H1 (cell line): ENCODE data around the gene NFXL1. TPM values are rescaled to one million over a fixed set of nuclear protein-coding genes. Genes with fewer than 3 reads are reported as not detected.

Experiments
- CTCF ChIA-PET: fragments of 300-600 bp; sonication (Branson Sonifier 250); formaldehyde crosslinking; loops from one replicate; lab custom pipeline; 2021; ENCODE audit not compliant: partially characterized antibody; lab: Charles Lee
- POLR2A ChIA-PET: fragments of 300-600 bp; sonication (Branson Sonifier 250); formaldehyde crosslinking; loops from one replicate; lab custom pipeline; 2021; ENCODE audit warnings: inconsistent platforms; ENCODE audit not compliant: partially characterized antibody; lab: Charles Lee
- DNase-seq, 2 experiments: peaks; one replicate each; pipeline versions ENCODE4 v3.0.0 to v3.0.0-alpha.2; 2010 to 2022; ENCODE audit warnings: low spot score in 2 of 2, low read depth in 1 of 2, mixed read lengths in 1 of 2
- FAIRE-seq: peaks from 2 replicates; lab custom pipeline; 2011; peaks lifted over from hg19 to GRCh38; lab: Jason Lieb, UNC
- H2AFZ ChIP-seq: 2 replicates; pipeline ENCODE4 v1.8.1; 2012; ENCODE audit warnings: low read length, inconsistent platforms
- H2AK5ac ChIP-seq: 2 replicates; pipeline ENCODE4 v1.6.1; 2013; ENCODE audit warnings: low read depth, low read length
- H2BK120ac ChIP-seq: replicated peaks from 2 replicates; pipeline ENCODE3; 2013; ENCODE audit warnings: low read depth, low read length, inconsistent platforms
- H2BK12ac ChIP-seq: 2 replicates; pipeline ENCODE4 v1.6.1; 2013; ENCODE audit warnings: low read depth, low read length
- H2BK15ac ChIP-seq: 2 replicates; pipeline ENCODE4 v1.6.1; 2013; ENCODE audit warnings: low read length
- H2BK20ac ChIP-seq: 2 replicates; pipeline ENCODE4 v1.6.1; 2013; ENCODE audit warnings: low read length
- H2BK5ac ChIP-seq: 2 replicates; pipeline ENCODE4 v1.6.1; 2013; ENCODE audit warnings: low read depth, low read length
- H3K14ac ChIP-seq: 2 replicates; pipeline ENCODE4 v1.6.1; 2013; ENCODE audit warnings: inconsistent platforms; ENCODE audit not compliant: insufficient read length
- H3K18ac ChIP-seq: 2 replicates; pipeline ENCODE4 v1.6.1; 2013; ENCODE audit warnings: low read length; ENCODE audit errors: extremely low read depth
- H3K23ac ChIP-seq: 2 replicates; pipeline ENCODE4 v1.6.1; 2013; ENCODE audit warnings: inconsistent platforms; ENCODE audit not compliant: insufficient read length
- H3K23me2 ChIP-seq: 2 replicates; pipeline ENCODE4 v1.6.1; 2013; ENCODE audit warnings: low read depth, low read length
- H3K27ac ChIP-seq: 2 replicates; pipeline ENCODE4 v1.6.1; 2011; ENCODE audit warnings: low read depth, low read length, inconsistent platforms
- H3K27me3 ChIP-seq, 4 experiments: replicated peaks in 1 of 4; 1 replicate in 1 of 4; 2 replicates in 3 of 4; pipeline versions ENCODE4 v1.6.1 to v1.8.1; 2011 to 2013; ENCODE audit warnings: low read length in 3 of 4, mild to moderate bottlenecking in 3 of 4, inconsistent platforms in 2 of 4, mixed read lengths in 2 of 4, moderate library complexity in 1 of 4; ENCODE audit not compliant: control insufficient read depth in 3 of 4, insufficient read depth in 3 of 4; ENCODE audit errors: extremely low read depth in 1 of 4
- H3K36me3 ChIP-seq, 4 experiments: 2 replicates each; pipeline versions ENCODE4 v1.6.1 to v1.8.1; 2011 to 2013; ENCODE audit warnings: mild to moderate bottlenecking in 4 of 4, low read length in 3 of 4, moderate library complexity in 2 of 4, control low read depth in 1 of 4, inconsistent platforms in 1 of 4; ENCODE audit not compliant: insufficient read depth in 4 of 4, control insufficient read depth in 2 of 4
- H3K4ac ChIP-seq: replicated peaks from 2 replicates; pipeline ENCODE3; 2013; ENCODE audit warnings: low read length, low read depth, mixed read lengths, inconsistent platforms; ENCODE audit not compliant: insufficient read length
- H3K4me1 ChIP-seq, 4 experiments: replicated peaks in 1 of 4; 1 replicate in 1 of 4; 2 replicates in 3 of 4; pipeline versions ENCODE4 v1.6.1 to v1.8.1; 2011 to 2013; ENCODE audit warnings: low read length in 3 of 4, inconsistent platforms in 2 of 4, mixed read lengths in 1 of 4; ENCODE audit not compliant: insufficient read depth in 4 of 4, control insufficient read depth in 3 of 4
- H3K4me2 ChIP-seq, 2 experiments: 2 replicates each; pipeline versions ENCODE4 v1.6.1 to v1.8.1; 2011 to 2013; ENCODE audit warnings: low read depth in 2 of 2, low read length in 2 of 2, control low read depth in 1 of 2, inconsistent platforms in 1 of 2, mild to moderate bottlenecking in 1 of 2; ENCODE audit not compliant: insufficient read depth in 1 of 2
- H3K4me3 ChIP-seq, 4 experiments: fragments of 200-600, 300-600 bp in 1 of 4; sonication (generic), shearing (Covaris generic), sonication (Bioruptor Twin) in 1 of 4; 2 replicates each; pipeline versions ENCODE4 v1.5.1 to v1.8.1; 2011 to 2016; ENCODE audit warnings: low read length in 4 of 4, low read depth in 3 of 4, control low read depth in 2 of 4, inconsistent platforms in 2 of 4, mild to moderate bottlenecking in 2 of 4, mixed read lengths in 1 of 4, moderate library complexity in 1 of 4; ENCODE audit not compliant: insufficient read depth in 2 of 4; ENCODE audit errors: extremely low read depth in 1 of 4
- H3K56ac ChIP-seq: replicated peaks from 2 replicates; pipeline ENCODE3; 2013; ENCODE audit warnings: low read depth, mild to moderate bottlenecking, mixed read lengths, low read length, inconsistent platforms; ENCODE audit not compliant: insufficient read length
- H3K79me1 ChIP-seq: 2 replicates; pipeline ENCODE4 v1.6.1; 2013; ENCODE audit warnings: low read depth, low read length, control low read depth
- H3K79me2 ChIP-seq, 2 experiments: 2 replicates each; pipeline versions ENCODE4 v1.6.1 to v1.8.1; 2012 to 2013; ENCODE audit warnings: low read length in 2 of 2, mild to moderate bottlenecking in 2 of 2, inconsistent platforms in 1 of 2; ENCODE audit not compliant: insufficient read depth in 2 of 2, control insufficient read depth in 1 of 2
- H3K9ac ChIP-seq, 4 experiments: replicated peaks in 1 of 4; 1 replicate in 1 of 4; 2 replicates in 3 of 4; pipeline versions ENCODE4 v1.6.1 to v1.8.1; 2011 to 2013; ENCODE audit warnings: low read depth in 3 of 4, low read length in 3 of 4, control low read depth in 2 of 4, mild to moderate bottlenecking in 2 of 4, moderate library complexity in 2 of 4, inconsistent platforms in 1 of 4; ENCODE audit errors: extremely low read depth in 1 of 4
- H3K9me3 ChIP-seq, 2 experiments: 2 replicates each; pipeline versions ENCODE4 v1.6.1 to v1.8.1; 2012 to 2013; ENCODE audit warnings: mild to moderate bottlenecking in 2 of 2, moderate library complexity in 2 of 2, control low read depth in 1 of 2, inconsistent platforms in 1 of 2, low read depth in 1 of 2, low read length in 1 of 2, mixed read lengths in 1 of 2; ENCODE audit not compliant: insufficient read depth in 2 of 2
- H4K20me1 ChIP-seq, 2 experiments: replicated peaks in 1 of 2; 2 replicates each; pipeline versions ENCODE3 to v1.8.1; 2011 to 2013; ENCODE audit warnings: inconsistent platforms in 2 of 2, low read length in 2 of 2, mild to moderate bottlenecking in 1 of 2; ENCODE audit not compliant: insufficient read depth in 2 of 2, control insufficient read depth in 1 of 2
- H4K5ac ChIP-seq: 2 replicates; pipeline ENCODE4 v1.6.1; 2013; ENCODE audit warnings: low read length, low read depth, mixed read lengths, inconsistent platforms; ENCODE audit not compliant: insufficient read length
- H4K8ac ChIP-seq: 2 replicates; pipeline ENCODE4 v1.8.0; 2013; ENCODE audit warnings: mild to moderate bottlenecking, moderate library complexity, low read length, inconsistent platforms; ENCODE audit not compliant: insufficient read depth; ENCODE audit errors: extremely low read depth
- H4K91ac ChIP-seq: replicated peaks from 2 replicates; pipeline ENCODE3; 2013; ENCODE audit warnings: low read length, mixed read lengths, inconsistent platforms; ENCODE audit not compliant: insufficient read length
- BRCA1 ChIP-seq: IDR thresholded peaks from 2 replicates; pipeline ENCODE4 v1.6.1; 2012; ENCODE audit warnings: low read depth, low read length, improper control_type of control experiment
- CHD1 ChIP-seq: IDR thresholded peaks from 2 replicates; pipeline ENCODE4 v1.6.1; 2012; ENCODE audit warnings: low read depth, low read length, improper control_type of control experiment
- GTF2F1 ChIP-seq: IDR thresholded peaks from 2 replicates; pipeline ENCODE4 v1.6.1; 2012; ENCODE audit warnings: low read depth, low read length, improper control_type of control experiment, borderline replicate concordance
- RAD21 ChIP-seq, 2 experiments: IDR thresholded peaks in 1 of 2; conservative IDR thresholded peaks in 1 of 2; 2 replicates each; pipeline ENCODE4 v1.6.1; 2011; ENCODE audit warnings: low read depth in 2 of 2, low read length in 2 of 2, improper control_type of control experiment in 1 of 2, inconsistent platforms in 1 of 2, mild to moderate bottlenecking in 1 of 2, moderate library complexity in 1 of 2
- WGBS, 2 experiments: shearing (Covaris generic) in 1 of 2; methylation state at CpG; one replicate each; pipeline versions ENCODE4 v1.1.6 to v1.1.7; 2013 to 2015; ENCODE audit warnings: low lambda C conversion rate in 2 of 2, mixed read lengths in 2 of 2, inconsistent platforms in 1 of 2, low coverage in 1 of 2, missing lambda C conversion rate in 1 of 2; ENCODE audit not compliant: insufficient replicate concordance in 2 of 2, insufficient coverage in 1 of 2, insufficient read length in 1 of 2; ENCODE audit errors: extremely low coverage in 1 of 2, missing lambda C conversion rate in 1 of 2; 5-methylcytosine and 5-hydroxymethylcytosine counted together
- polyA plus RNA-seq, 7 experiments: library from polyadenylated mRNA; depleted of rRNA in 3 of 7; stranded (reverse) in 5 of 7; unstranded in 2 of 7; fragments of >200 nt in 5 of 7; fragments of 200-250 nt in 2 of 7; gene quantifications; 1 replicate in 5 of 7; 2 replicates in 1 of 7; 4 replicates in 1 of 7; pipeline versions ENCODE4 v1.2.1 to v1.2.3, GENCODE V29; 2011 to 2013; ENCODE audit warnings: missing spikeins in 2 of 7, mixed read lengths in 2 of 7
- total RNA-seq: library from RNA; stranded (reverse); fragmentation: NEBNext Ultra II Directional; extraction: Animal tissue kit (Norgen Biotek cat#: 25700); gene quantifications from 2 replicates; pipeline ENCODE4 v1.2.1, GENCODE V29; 2021
- TF ChIP-seq, protein P1 (sequence below), 3 experiments: IDR thresholded peaks; 1 replicate in 2 of 3; 2 replicates in 1 of 3; pipeline versions ENCODE4 v1.5.1 to v1.6.1; 2011; ENCODE audit warnings: low read length in 3 of 3, mild to moderate bottlenecking in 3 of 3, inconsistent platforms in 2 of 3, low read depth in 1 of 3, moderate library complexity in 1 of 3; ENCODE audit not compliant: insufficient read depth in 1 of 3; ENCODE audit errors: control extremely low read depth in 1 of 3

The NFXL1 gene
- total and polyA plus RNA-seq, 2 of the 8 experiments (the other 6 are each of a cell fraction or from before 2014, with no cell fraction given): 10.0 to 29.5 TPM

DNA sequence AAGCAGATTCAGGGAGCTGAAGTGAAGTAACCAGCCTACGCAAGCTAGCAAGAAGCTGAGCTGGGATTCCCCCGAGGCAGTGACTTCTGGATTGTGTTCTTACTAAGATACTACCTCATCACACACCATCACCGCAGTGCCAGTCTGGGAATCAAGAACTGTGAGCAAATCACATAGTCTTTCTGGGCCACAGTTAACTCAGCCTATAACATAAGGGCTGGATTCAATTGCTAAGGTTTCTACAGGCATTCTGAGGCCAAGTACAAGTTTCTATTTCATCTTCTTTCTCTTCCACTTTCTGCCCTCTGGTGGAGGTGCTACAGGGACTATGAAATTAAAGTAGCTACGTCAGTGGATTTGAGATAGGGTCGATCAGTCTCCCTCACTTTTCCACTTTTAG lies 75.1 kb downstream of the NFXL1 start:
- CTCF ChIA-PET: interaction anchor here (0.6 to 8.6 kb wide), 16 partner anchors 8 to 175 kb away, joined by 3 to 282 read pairs (median 4); no protein-coding TSS in a partner anchor
- no peak for TF ChIP-seq BRCA1
- TF ChIP-seq RAD21 (IDR thresholded peaks at IDR 0.05 in 1 of 2, conservative IDR thresholded peaks at IDR 0.05 in 1 of 2; ENCODE audit: low read depth in 2 of 2, low read length in 2 of 2): peak; percentile 43 to 44
- TF ChIP-seq GTF2F1: no peak
- no peak for TF ChIP-seq CHD1
- TF ChIP-seq, protein P1, sequence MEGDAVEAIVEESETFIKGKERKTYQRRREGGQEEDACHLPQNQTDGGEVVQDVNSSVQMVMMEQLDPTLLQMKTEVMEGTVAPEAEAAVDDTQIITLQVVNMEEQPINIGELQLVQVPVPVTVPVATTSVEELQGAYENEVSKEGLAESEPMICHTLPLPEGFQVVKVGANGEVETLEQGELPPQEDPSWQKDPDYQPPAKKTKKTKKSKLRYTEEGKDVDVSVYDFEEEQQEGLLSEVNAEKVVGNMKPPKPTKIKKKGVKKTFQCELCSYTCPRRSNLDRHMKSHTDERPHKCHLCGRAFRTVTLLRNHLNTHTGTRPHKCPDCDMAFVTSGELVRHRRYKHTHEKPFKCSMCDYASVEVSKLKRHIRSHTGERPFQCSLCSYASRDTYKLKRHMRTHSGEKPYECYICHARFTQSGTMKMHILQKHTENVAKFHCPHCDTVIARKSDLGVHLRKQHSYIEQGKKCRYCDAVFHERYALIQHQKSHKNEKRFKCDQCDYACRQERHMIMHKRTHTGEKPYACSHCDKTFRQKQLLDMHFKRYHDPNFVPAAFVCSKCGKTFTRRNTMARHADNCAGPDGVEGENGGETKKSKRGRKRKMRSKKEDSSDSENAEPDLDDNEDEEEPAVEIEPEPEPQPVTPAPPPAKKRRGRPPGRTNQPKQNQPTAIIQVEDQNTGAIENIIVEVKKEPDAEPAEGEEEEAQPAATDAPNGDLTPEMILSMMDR (IDR thresholded peaks at IDR 0.05; ENCODE audit: control extremely low read depth in 1 of 3, insufficient read depth in 1 of 3, low read depth in 1 of 3, low read length in 3 of 3): peak in 2 of 3 experiments; percentile 28 to 51; a peak in 2 of 4 replicates
- Histone ChIP-seq H3K4me2 (no peak overlapping the region), H2AFZ (no peak overlapping the region), H3K79me2 (no peaks in the 10 kb centered on the region), H3K56ac (no peak overlapping the region), H3K23me2 (peaks cover 15% of the 10 kb centered on the region), H3K9me3 (no peaks in the 10 kb centered on the region), H3K27me3 (peaks cover 0 to 14% (median 6%) of the 10 kb centered on the region in 4 experiments; a peak in 3 of 7 replicates), H2BK5ac (no peak overlapping the region), H3K36me3 (peaks cover 0 to 4% (median under 1%) of the 10 kb centered on the region in 4 experiments; a peak in 2 of 8 replicates), H3K4me1 (peaks cover 0 to 8% (median 0%) of the 10 kb centered on the region in 4 experiments; a peak in 4 of 7 replicates), H4K5ac (no peak overlapping the region), H3K23ac (no peak overlapping the region), H3K79me1 (no peaks in the 10 kb centered on the region), H3K27ac (no peak overlapping the region), H4K8ac (no peak overlapping the region), H2BK120ac (no peak overlapping the region), H3K14ac (no peak overlapping the region), H3K18ac (no peak overlapping the region), H4K91ac (no peak overlapping the region), H2BK12ac (no peak overlapping the region), H3K4ac (no peak overlapping the region), H2AK5ac (no peak overlapping the region), H4K20me1 (peaks cover 2 to 11% of the 10 kb centered on the region in 2 experiments), H2BK15ac (no peak overlapping the region), H2BK20ac (no peak overlapping the region), H3K9ac (no peak overlapping the region), H3K4me3 (no peak overlapping the region)
- DNase-seq: no peak
- POLR2A ChIA-PET: interaction anchor here (1.0 to 1.3 kb wide), 2 partner anchors 75 to 124 kb away, joined by 3 read pairs; partner anchors contain the start of gene NFXL1
- FAIRE-seq: no peak
- 69% methylated on average over 5 of the region's 5 CpGs; no CpG with 5 or more reads in 1 of the 2 experiments for WGBS, 2 experiments
